ENCODE results near the gene DBN1. TPM values are rescaled to one million over a fixed set of nuclear protein-coding genes. Genes with fewer than 3 reads are reported as not detected.
A peak's percentile ranks its signal among the peaks of the same experiment; 100 is the strongest.

Gene DBN1
- total RNA-seq, 4 donors from 2014 or later: 61.4 to 98.8 (median 68.0) TPM

- no peak overlapping the region for H3K4me3 ChIP-seq (replicated peaks in 1 of 3)
- H3K4me1 ChIP-seq: peaks cover 4 to 18% of the 10 kb centered on the region in 2 donors
- H3K9me3 ChIP-seq: no peaks in the 10 kb centered on the region
- DNase-seq: no peak
- no peaks in the 10 kb centered on the region for H3K27me3 ChIP-seq
- intact Hi-C loops (cut with DNase I): no loop called here
- WGBS, 2 donors: 97% methylated on average over 25 of the region's 25 CpGs
- no peak overlapping the region for H3K27ac ChIP-seq
- peaks cover 21 to 29% of the 10 kb centered on the region in 2 donors for H3K36me3 ChIP-seq
- TF ChIP-seq POLR2A (IDR thresholded peaks at IDR 0.05) (no peak), CTCF (IDR thresholded peaks at IDR 0.05) (no peak)
Measured at GRCh38 chr5:177466861-177467260, 6.6 kb downstream of the DBN1 start.

GRCh38 chr5:177465044-177465443, 8.4 kb downstream of the DBN1 start:
- peaks cover 21 to 29% of the 10 kb centered on the region in 2 donors for H3K36me3 ChIP-seq
- 89 to 94% methylated on average over 11 of the region's 11 CpGs for WGBS, 2 donors

DNA sequence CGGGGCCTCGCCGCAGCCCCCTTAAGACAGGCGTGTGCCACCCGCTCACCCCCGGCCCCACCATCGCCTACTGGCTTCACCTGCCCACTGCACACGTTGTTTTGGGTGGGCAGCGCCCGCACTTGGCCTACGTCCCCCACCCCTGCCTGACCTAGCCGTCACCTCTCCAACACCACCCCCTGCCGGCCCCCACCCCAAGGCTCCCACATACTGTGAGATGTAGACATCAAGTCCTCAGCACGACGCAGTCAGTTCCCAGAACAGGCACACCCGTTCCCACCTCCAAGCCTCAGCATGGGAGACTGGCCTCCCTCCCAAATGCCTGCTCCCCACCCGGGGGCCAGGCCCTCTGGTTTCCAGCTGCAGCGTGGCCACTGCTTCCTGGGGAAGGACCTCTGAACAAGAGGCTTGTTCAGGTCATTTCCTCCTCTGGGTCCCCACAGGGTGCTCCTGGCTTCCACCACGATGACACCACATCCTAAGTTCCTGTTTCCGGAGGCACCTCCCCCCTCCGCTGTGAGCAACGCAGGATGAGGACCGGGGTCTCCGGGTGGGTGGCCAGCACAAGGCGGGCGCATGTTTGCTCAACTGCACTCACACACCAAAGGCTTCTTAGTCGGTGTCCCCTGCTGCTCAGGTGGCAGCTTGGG, 11.3 kb downstream of the DBN1 start:
- TF ChIP-seq POLR2A (IDR thresholded peaks at IDR 0.05) (no peak), CTCF (IDR thresholded peaks at IDR 0.05) (no peak)
- Histone ChIP-seq H3K27me3 (no peaks in the 10 kb centered on the region), H3K27ac (peak overlapping the region in 2 of 3 donors; percentile 46 to 52), H3K4me3 (replicated peaks in 1 of 3) (no peak overlapping the region), H3K4me1 (peaks cover 0 to 2% of the 10 kb centered on the region in 2 donors), H3K36me3 (peaks cover 32 to 33% of the 10 kb centered on the region in 2 donors), H3K9me3 (no peaks in the 10 kb centered on the region)
- 84 to 88% methylated on average over 21 to 27 of the region's 27 CpGs for WGBS, 2 donors
- peak in 1 of 2 donors; percentile 27 for DNase-seq
- intact Hi-C loops (cut with DNase I): no loop called here

More at GRCh38 chr5:177465044-177465443, 8.4 kb downstream of the DBN1 start:
- Histone ChIP-seq H3K4me1 (peaks cover 0 to 5% of the 10 kb centered on the region in 2 donors), H3K4me3 (replicated peaks in 1 of 3) (no peak overlapping the region), H3K27ac (no peak overlapping the region), H3K27me3 (no peaks in the 10 kb centered on the region), H3K9me3 (no peaks in the 10 kb centered on the region)
- no peak for TF ChIP-seq CTCF (IDR thresholded peaks at IDR 0.05)
- TF ChIP-seq POLR2A (IDR thresholded peaks at IDR 0.05): no peak
- DNase-seq: no peak
- intact Hi-C loops (cut with DNase I): no loop called here

- WGBS, 2 donors: 96% methylated on average over 21 to 25 of the region's 28 CpGs
- Histone ChIP-seq H3K36me3 (peaks cover 13 to 15% of the 10 kb centered on the region in 2 donors), H3K9me3 (no peaks in the 10 kb centered on the region), H3K27me3 (no peaks in the 10 kb centered on the region), H3K4me3 (replicated peaks in 1 of 3) (no peak overlapping the region), H3K4me1 (peaks cover 5 to 8% of the 10 kb centered on the region in 2 donors), H3K27ac (no peak overlapping the region)
- intact Hi-C loops (cut with DNase I): loop anchor here (5.0 kb wide), 2 partner anchors 68 to 143 kb away; no protein-coding TSS in a partner anchor
- TF ChIP-seq POLR2A (IDR thresholded peaks at IDR 0.05) (no peak), CTCF (IDR thresholded peaks at IDR 0.05) (no peak)
- DNase-seq: no peak
Measured at GRCh38 chr5:177459819-177460628, 13.4 kb downstream of the DBN1 start.
